Tibial artery (tissue), 4 donors: ENCODE results near the gene ARHGAP44.

Source experiments
- DNase-seq, 2 donors: peaks; one replicate each; pipeline ENCODE4 v3.0.0-alpha.2; 2019
- H3K27ac ChIP-seq, 2 donors: fragments of 200-600 bp; sonication (generic) in 1 of 2; 1 replicate in 1 of 2; 2 replicates in 1 of 2; pipeline ENCODE4 v1.5.1; 2018 to 2019; ENCODE audit warnings: mild to moderate bottlenecking in 1 of 2
- H3K27me3 ChIP-seq, 2 donors: fragments of 200-600 bp; sonication (generic) in 1 of 2; one replicate each; pipeline versions ENCODE4 v1.5.1 to v1.6.0; 2016 to 2019
- H3K36me3 ChIP-seq, 3 donors: fragments of 200-600 bp; sonication (generic) in 2 of 3; one replicate each; pipeline ENCODE4 v1.5.1; 2016 to 2019; ENCODE audit warnings: mild to moderate bottlenecking in 2 of 3
- H3K4me1 ChIP-seq, 4 donors: fragments of 200-600 bp; sonication (generic) in 2 of 4; 1 replicate in 3 of 4; 2 replicates in 1 of 4; pipeline ENCODE4 v1.5.1; 2016 to 2019
- H3K4me3 ChIP-seq, 2 donors: fragments of 200-600 bp; sonication (generic) in 1 of 2; 1 replicate in 1 of 2; 2 replicates in 1 of 2; pipeline ENCODE4 v1.5.1; 2018 to 2019; ENCODE audit warnings: mild to moderate bottlenecking in 2 of 2
- H3K9me3 ChIP-seq, 3 donors: fragments of 200-600 bp; sonication (generic) in 1 of 3; one replicate each; pipeline ENCODE4 v1.5.1; 2016 to 2019
- intact Hi-C: fragments of 100-400 bp; cut with DNase I; formaldehyde crosslinking; loops from one replicate; pipeline ENCODE4 v1.15.0; 2023; ENCODE audit warnings: low total_unique reads
- TF ChIP-seq, protein P1 (sequence below), 2 experiments: fragments of 200-600 bp in 1 of 2; fragments of 450-650 bp in 1 of 2; IDR thresholded peaks; one replicate each; pipeline ENCODE4 v1.5.1; 2017 to 2019; ENCODE audit warnings: antibody characterized with exemption in 2 of 2, mild to moderate bottlenecking in 1 of 2, moderate library complexity in 1 of 2

The ARHGAP44 gene

DNA sequence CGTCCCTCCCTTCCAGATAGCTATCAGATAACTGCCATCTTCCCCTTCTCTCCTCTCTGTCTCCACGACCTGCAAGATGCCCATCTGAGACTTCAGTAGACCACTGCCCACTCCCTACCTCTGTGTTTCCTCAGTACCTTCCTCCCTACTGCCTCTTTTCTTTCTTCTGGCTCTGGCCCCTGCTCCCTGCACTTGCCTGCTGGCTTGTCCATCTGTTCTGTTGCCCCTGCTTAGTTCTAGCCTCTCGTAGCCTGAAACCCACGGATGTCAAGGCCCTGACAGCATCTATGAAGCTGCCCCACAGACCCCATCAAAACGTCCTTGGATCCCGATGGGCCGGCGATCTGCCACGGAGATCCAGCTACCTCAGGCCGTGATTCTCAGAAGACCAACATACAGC, 175.5 kb downstream of the ARHGAP44 start:
- Histone ChIP-seq H3K36me3 (peaks cover 0 to 22% (median 0%) of the 10 kb centered on the region in 3 donors), H3K9me3 (no peaks in the 10 kb centered on the region), H3K27me3 (no peaks in the 10 kb centered on the region), H3K4me3 (no peak overlapping the region), H3K27ac (no peak overlapping the region), H3K4me1 (no peaks in the 10 kb centered on the region)
- DNase-seq, result no peak
- TF ChIP-seq, protein P1, sequence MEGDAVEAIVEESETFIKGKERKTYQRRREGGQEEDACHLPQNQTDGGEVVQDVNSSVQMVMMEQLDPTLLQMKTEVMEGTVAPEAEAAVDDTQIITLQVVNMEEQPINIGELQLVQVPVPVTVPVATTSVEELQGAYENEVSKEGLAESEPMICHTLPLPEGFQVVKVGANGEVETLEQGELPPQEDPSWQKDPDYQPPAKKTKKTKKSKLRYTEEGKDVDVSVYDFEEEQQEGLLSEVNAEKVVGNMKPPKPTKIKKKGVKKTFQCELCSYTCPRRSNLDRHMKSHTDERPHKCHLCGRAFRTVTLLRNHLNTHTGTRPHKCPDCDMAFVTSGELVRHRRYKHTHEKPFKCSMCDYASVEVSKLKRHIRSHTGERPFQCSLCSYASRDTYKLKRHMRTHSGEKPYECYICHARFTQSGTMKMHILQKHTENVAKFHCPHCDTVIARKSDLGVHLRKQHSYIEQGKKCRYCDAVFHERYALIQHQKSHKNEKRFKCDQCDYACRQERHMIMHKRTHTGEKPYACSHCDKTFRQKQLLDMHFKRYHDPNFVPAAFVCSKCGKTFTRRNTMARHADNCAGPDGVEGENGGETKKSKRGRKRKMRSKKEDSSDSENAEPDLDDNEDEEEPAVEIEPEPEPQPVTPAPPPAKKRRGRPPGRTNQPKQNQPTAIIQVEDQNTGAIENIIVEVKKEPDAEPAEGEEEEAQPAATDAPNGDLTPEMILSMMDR (IDR thresholded peaks at IDR 0.05), result no peak
- intact Hi-C loops, result no loop called here

DNA sequence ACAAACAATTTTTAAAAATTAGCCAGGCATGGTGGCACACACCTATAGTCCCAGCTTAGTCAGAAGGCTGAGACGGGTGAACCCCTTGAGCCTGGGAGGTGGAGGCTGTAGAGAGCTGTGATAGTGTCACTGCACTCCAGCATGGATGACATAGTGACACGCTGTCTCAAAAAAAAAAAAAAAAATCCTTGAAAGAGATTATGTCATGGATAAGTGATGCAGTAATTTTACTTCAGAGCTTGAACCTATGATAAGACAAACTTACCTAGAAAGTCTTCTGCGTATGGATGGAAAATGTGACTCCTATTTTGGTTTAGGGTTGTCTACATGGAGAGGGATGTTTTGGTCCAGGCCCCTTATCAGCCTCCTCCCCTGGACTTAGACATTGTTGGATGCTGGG, 176.7 kb downstream of the ARHGAP44 start:
- no peaks in the 10 kb centered on the region for H3K4me1 ChIP-seq
- H3K27ac ChIP-seq, result no peak overlapping the region
- no peak for DNase-seq
- H3K9me3 ChIP-seq, result no peaks in the 10 kb centered on the region
- intact Hi-C loops, result no loop called here
- TF ChIP-seq, protein P1 (IDR thresholded peaks at IDR 0.05), result no peak
- no peaks in the 10 kb centered on the region for H3K27me3 ChIP-seq
- peaks cover 0 to 20% (median 0%) of the 10 kb centered on the region in 3 donors for H3K36me3 ChIP-seq
- H3K4me3 ChIP-seq, result no peak overlapping the region

DNA sequence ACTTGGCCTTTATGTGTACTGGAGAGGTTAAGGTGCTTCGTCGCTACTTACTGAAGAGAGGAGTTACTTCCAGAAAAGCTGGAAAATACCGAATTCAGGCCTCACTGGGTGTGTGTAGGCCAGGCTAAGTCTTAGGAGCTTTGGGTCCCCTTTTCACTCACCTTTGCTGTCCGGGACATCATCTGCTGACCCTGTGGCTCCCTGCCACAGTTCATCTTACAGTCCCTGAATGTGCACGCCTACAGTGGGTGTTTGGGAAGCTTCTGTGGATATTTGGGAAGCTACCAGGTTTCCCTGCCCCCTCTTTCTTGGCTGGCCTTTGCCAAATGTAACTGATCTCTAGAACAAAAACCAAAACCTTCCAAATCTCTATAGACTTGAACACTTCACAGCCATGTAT, 177.1 kb downstream of the ARHGAP44 start:
- no peak for DNase-seq
- no peaks in the 10 kb centered on the region for H3K9me3 ChIP-seq
- H3K4me3 ChIP-seq, result no peak overlapping the region
- H3K4me1 ChIP-seq, result no peaks in the 10 kb centered on the region
- intact Hi-C loops, result no loop called here
- H3K27me3 ChIP-seq, result no peaks in the 10 kb centered on the region
- TF ChIP-seq, protein P1 (IDR thresholded peaks at IDR 0.05), result no peak
- H3K27ac ChIP-seq, result no peak overlapping the region
- H3K36me3 ChIP-seq, result peaks cover 0 to 20% (median 0%) of the 10 kb centered on the region in 3 donors

DNA sequence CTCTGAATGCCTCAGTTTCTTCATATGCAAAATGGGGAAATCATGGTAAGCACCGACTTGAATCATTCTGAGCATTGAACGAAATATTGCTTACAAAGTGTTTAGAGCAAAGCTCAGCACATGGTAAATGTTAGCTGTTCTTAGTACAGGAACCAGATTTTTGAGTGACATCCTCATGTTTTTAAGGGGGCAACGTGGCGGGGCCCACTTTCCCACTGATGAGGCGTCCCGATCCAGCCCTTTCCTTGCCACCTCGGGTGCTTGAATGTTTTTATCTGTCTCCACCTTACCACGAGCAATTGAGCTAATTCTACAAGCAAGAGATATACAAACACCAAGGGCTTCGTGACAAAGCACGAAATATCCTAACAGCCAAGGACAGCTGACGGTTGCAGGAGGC, 178.7 kb downstream of the ARHGAP44 start:
- DNase-seq, result no peak
- no peaks in the 10 kb centered on the region for H3K9me3 ChIP-seq
- H3K4me1 ChIP-seq, result no peaks in the 10 kb centered on the region
- no peaks in the 10 kb centered on the region for H3K27me3 ChIP-seq
- no peak overlapping the region for H3K27ac ChIP-seq
- TF ChIP-seq, protein P1 (IDR thresholded peaks at IDR 0.05), result no peak
- intact Hi-C loops, result no loop called here
- H3K36me3 ChIP-seq, result peaks cover 0 to 18% (median 0%) of the 10 kb centered on the region in 3 donors
- no peak overlapping the region for H3K4me3 ChIP-seq

DNA sequence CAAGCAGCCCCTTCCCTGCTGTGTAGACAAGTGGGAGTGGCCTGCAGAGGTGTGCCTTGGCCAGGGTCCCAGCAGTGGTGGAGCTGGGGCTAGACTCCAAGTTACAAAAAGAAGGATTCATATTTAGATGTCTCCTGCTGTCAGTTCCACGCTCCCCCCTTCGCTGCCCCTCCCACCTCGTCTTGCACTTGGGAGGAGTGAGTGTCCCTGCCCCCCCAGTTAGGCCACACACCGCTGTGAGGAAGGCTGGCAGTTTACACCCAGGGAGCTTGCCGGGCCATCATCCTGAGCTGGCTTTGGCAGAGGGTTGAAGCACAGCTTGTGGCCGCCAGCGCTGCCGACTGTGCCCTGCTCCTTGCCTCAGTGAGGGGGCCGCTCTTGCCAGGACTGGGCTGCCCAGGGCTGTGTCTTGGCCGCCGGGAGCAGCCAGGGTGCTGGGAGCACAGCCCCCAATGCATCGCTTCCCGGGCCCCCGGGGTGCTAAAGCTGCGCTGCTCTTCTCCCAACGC, 184.3 kb downstream of the ARHGAP44 start:
- no peaks in the 10 kb centered on the region for H3K9me3 ChIP-seq
- H3K4me1 ChIP-seq, result peaks cover 0 to 14% (median 12%) of the 10 kb centered on the region in 4 donors
- no peak for DNase-seq
- H3K27ac ChIP-seq, result peak overlapping the region in 1 of 2 donors; percentile 18
- no peaks in the 10 kb centered on the region for H3K27me3 ChIP-seq
- intact Hi-C loops, result no loop called here
- TF ChIP-seq, protein P1 (IDR thresholded peaks at IDR 0.05), result no peak
- H3K4me3 ChIP-seq, result peak overlapping the region; percentile 36 to 57
- H3K36me3 ChIP-seq, result no peaks in the 10 kb centered on the region
